ENCODE measurements around the gene PDPK1.
"Not testable (repeated sequence)": the region's sequence is repeated elsewhere in the genome, so short reads cannot be mapped to it uniquely, and the experiment has no call there.

- TF ChIP-seq CTCF (IDR thresholded peaks at IDR 0.05 in 4 of 5, conservative IDR thresholded peaks at IDR 0.05 in 1 of 5); POLR2A (IDR thresholded peaks at IDR 0.05): not testable (repeated sequence)
These were observed 71.5 kb downstream of the PDPK1 start for GRCh38 chr16:2609345-2609744.

Measured in gastrocnemius medialis (tissue), 4 donors.